ENCODE results near the gene NEK2.
A peak's percentile ranks its signal among the peaks of the same experiment; 100 is the strongest.
"Not testable (repeated sequence)": the region's sequence is repeated elsewhere in the genome, so short reads cannot be mapped to it uniquely, and the experiment has no call there.

NEK2 gene

GRCh38 chr1:211682186-211682585, 6.8 kb upstream of the NEK2 start:
- H3K27ac Mint-ChIP-seq; H3K9me3 Mint-ChIP-seq; H3K36me3 Mint-ChIP-seq (ENCODE audit: low read depth); H3K27me3 Mint-ChIP-seq; DNase-seq; H3K4me3 Mint-ChIP-seq: not testable (repeated sequence)
- peaks cover 13% of the 10 kb centered on the region for H3K4me1 Mint-ChIP-seq (ENCODE audit: low read depth)

- peaks cover 14% of the 10 kb centered on the region for H3K4me1 Mint-ChIP-seq (ENCODE audit: low read depth)
- peak; percentile 70 for DNase-seq
- peak overlapping the region; percentile 86 for H3K27ac Mint-ChIP-seq
- no peak overlapping the region for H3K4me3 Mint-ChIP-seq
- H3K27me3 Mint-ChIP-seq = no peaks in the 10 kb centered on the region
- no peaks in the 10 kb centered on the region for H3K9me3 Mint-ChIP-seq
- H3K36me3 Mint-ChIP-seq (ENCODE audit: low read depth) = no peaks in the 10 kb centered on the region
Observed at GRCh38 chr1:211680752-211681327, 5.4 kb upstream of the NEK2 start.

GRCh38 chr1:211677659-211678058, 2.2 kb upstream of the NEK2 start:
- peaks cover 24% of the 10 kb centered on the region for H3K4me1 Mint-ChIP-seq (ENCODE audit: low read depth)
- no peaks in the 10 kb centered on the region for H3K27me3 Mint-ChIP-seq
- H3K4me3 Mint-ChIP-seq = no peak overlapping the region

GRCh38 chr1:211676761-211677160, 1.3 kb upstream of the NEK2 start:
- H3K27me3 Mint-ChIP-seq = no peaks in the 10 kb centered on the region
- no peak overlapping the region for H3K27ac Mint-ChIP-seq
- H3K36me3 Mint-ChIP-seq (ENCODE audit: low read depth) = peaks cover 8% of the 10 kb centered on the region
- H3K4me1 Mint-ChIP-seq (ENCODE audit: low read depth) = peaks cover 24% of the 10 kb centered on the region
- H3K4me3 Mint-ChIP-seq = peak overlapping the region; percentile 24
- H3K9me3 Mint-ChIP-seq = no peaks in the 10 kb centered on the region
- DNase-seq = no peak

More at GRCh38 chr1:211677659-211678058, 2.2 kb upstream of the NEK2 start:
- no peak for DNase-seq
- Mint-ChIP-seq H3K36me3 (ENCODE audit: low read depth) (peaks cover 8% of the 10 kb centered on the region), H3K9me3 (no peaks in the 10 kb centered on the region), H3K27ac (no peak overlapping the region)

DNA sequence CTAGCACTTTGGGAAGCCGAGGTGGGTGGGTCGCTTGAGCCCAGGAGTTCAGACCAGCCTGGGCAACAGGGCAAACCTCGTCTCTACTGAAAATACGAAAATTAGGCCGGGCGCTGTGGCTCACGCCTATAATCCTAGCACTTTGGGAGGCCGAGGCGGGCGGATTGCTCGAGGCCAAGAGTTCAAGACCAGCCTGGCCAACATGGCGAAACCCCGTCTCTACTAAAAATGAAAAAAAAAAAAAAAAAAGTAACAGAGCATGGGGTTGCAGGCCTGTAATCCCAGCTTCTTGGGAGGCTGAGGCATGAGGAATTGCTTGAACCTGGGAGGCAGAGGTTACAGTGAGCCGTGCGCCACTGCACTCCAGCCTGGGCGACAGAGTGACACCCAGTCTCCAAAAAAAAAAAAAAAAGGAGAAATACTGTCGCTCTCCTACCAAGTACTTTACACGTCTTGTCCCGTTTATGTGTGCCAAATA, 724 bp upstream of the NEK2 start:
- Mint-ChIP-seq H3K27ac (no peak overlapping the region), H3K27me3 (no peaks in the 10 kb centered on the region), H3K9me3 (no peaks in the 10 kb centered on the region), H3K4me3 (peak overlapping the region; percentile 95), H3K4me1 (ENCODE audit: low read depth) (peaks cover 19% of the 10 kb centered on the region), H3K36me3 (ENCODE audit: low read depth) (peaks cover 8% of the 10 kb centered on the region)
- no peak for DNase-seq

DNA sequence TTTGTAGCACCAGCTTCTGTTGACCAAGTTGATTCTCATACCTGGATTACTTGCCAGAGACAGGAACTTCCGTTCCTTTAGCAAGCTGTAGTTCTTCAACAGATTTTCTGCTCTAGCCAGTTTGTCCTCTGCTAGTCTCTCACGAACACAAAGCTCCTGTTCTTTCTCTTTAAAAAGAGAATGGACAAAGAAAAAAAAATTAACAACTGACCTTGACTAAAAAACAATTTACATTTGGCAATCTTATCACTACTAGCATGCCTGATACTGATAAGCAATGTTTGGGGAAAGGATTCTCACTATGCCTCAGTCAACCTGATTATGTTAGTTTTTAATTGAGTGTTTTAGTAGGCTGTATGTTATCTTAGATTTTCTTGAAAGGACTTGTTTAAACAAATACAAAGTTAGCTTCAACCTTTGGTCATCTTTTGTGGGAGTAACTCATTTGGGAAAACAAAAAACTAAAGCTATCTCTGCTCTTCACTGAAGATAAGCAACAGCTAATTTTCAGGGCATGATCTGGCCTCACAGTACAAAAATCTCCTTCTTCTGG, 8.3 kb downstream of the NEK2 start:
- H3K36me3 Mint-ChIP-seq (ENCODE audit: low read depth) = peaks cover 18% of the 10 kb centered on the region
- H3K4me3 Mint-ChIP-seq = no peak overlapping the region
- no peaks in the 10 kb centered on the region for H3K9me3 Mint-ChIP-seq
- no peak overlapping the region for H3K27ac Mint-ChIP-seq
- H3K27me3 Mint-ChIP-seq = no peaks in the 10 kb centered on the region
- H3K4me1 Mint-ChIP-seq (ENCODE audit: low read depth) = no peaks in the 10 kb centered on the region
- DNase-seq = no peak

DNA sequence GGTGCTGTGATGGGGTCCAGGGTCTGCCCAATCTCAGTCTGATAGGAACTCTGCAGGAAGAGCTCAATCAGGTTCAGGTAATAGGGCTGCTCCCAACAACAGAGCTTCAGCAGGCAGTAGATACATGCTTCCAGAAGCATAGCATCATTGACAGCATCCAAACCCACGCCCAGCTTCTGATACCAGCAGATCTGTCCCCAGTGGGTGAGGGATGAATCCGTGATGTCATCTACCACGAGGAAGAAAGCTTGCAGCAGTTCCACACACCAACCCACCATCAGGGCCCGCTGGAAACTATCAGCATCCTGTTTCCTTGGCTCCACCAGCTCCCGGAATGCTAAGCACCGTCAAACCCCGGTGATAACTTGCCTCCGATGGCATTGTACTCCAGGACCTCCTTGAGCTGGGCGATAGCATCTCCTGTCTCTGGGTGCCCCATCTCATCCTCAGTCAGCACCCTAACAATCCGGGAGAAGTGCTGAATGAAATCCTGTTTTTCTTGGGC, 14.7 kb downstream of the NEK2 start:
- H3K4me1 Mint-ChIP-seq (ENCODE audit: low read depth) = no peaks in the 10 kb centered on the region
- H3K27me3 Mint-ChIP-seq = no peaks in the 10 kb centered on the region
- no peaks in the 10 kb centered on the region for H3K9me3 Mint-ChIP-seq
- H3K27ac Mint-ChIP-seq = no peak overlapping the region
- DNase-seq = no peak
- no peak overlapping the region for H3K4me3 Mint-ChIP-seq
- peaks cover 2% of the 10 kb centered on the region for H3K36me3 Mint-ChIP-seq (ENCODE audit: low read depth)

GRCh38 chr1:211656728-211657127, 18.7 kb downstream of the NEK2 start:
- no peaks in the 10 kb centered on the region for H3K9me3 Mint-ChIP-seq
- no peak overlapping the region for H3K27ac Mint-ChIP-seq
- no peak for DNase-seq
- no peak overlapping the region for H3K4me3 Mint-ChIP-seq
- no peaks in the 10 kb centered on the region for H3K27me3 Mint-ChIP-seq
- H3K36me3 Mint-ChIP-seq (ENCODE audit: low read depth) = no peaks in the 10 kb centered on the region
- no peaks in the 10 kb centered on the region for H3K4me1 Mint-ChIP-seq (ENCODE audit: low read depth)

GRCh38 chr1:211654838-211655787, 20.3 kb downstream of the NEK2 start:
- Mint-ChIP-seq H3K27ac (no peak overlapping the region), H3K4me1 (ENCODE audit: low read depth) (no peaks in the 10 kb centered on the region), H3K27me3 (no peaks in the 10 kb centered on the region), H3K4me3 (no peak overlapping the region), H3K36me3 (ENCODE audit: low read depth) (no peaks in the 10 kb centered on the region), H3K9me3 (no peaks in the 10 kb centered on the region)
- DNase-seq = peak; percentile 88

GRCh38 chr1:211653959-211654496, 21.4 kb downstream of the NEK2 start:
- no peaks in the 10 kb centered on the region for H3K4me1 Mint-ChIP-seq (ENCODE audit: low read depth)
- no peak overlapping the region for H3K4me3 Mint-ChIP-seq
- DNase-seq = no peak
- no peak overlapping the region for H3K27ac Mint-ChIP-seq
- H3K36me3 Mint-ChIP-seq (ENCODE audit: low read depth) = no peaks in the 10 kb centered on the region
- H3K9me3 Mint-ChIP-seq = no peaks in the 10 kb centered on the region
- H3K27me3 Mint-ChIP-seq = no peaks in the 10 kb centered on the region

- Mint-ChIP-seq H3K27ac (no peak overlapping the region), H3K27me3 (no peaks in the 10 kb centered on the region), H3K36me3 (ENCODE audit: low read depth) (no peaks in the 10 kb centered on the region), H3K4me3 (no peak overlapping the region), H3K9me3 (no peaks in the 10 kb centered on the region), H3K4me1 (ENCODE audit: low read depth) (no peaks in the 10 kb centered on the region)
- DNase-seq = no peak
Observed at GRCh38 chr1:211653293-211653692, 22.1 kb downstream of the NEK2 start.

DNA sequence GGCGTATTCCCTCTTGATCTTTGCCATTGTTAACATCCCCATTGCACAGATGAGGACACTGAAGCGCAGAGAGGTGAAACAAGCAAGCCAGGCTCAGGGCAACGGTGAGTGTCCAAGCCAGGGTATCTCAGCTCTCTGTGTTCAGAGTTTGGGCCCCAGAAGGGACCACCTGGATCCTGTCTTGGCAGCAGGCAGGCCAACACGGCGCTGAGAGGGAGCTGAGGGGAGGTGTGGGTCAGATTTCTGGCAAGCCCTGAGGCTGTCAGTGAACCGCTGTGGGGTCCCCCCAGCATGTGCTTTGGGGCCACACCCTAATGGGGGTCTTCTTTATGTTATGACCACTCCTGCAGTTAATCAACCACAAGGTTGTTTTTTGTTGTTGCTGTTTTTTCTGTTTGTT, 23.1 kb downstream of the NEK2 start:
- H3K36me3 Mint-ChIP-seq (ENCODE audit: low read depth) = no peaks in the 10 kb centered on the region
- H3K4me1 Mint-ChIP-seq (ENCODE audit: low read depth) = no peaks in the 10 kb centered on the region
- no peaks in the 10 kb centered on the region for H3K9me3 Mint-ChIP-seq

DNA sequence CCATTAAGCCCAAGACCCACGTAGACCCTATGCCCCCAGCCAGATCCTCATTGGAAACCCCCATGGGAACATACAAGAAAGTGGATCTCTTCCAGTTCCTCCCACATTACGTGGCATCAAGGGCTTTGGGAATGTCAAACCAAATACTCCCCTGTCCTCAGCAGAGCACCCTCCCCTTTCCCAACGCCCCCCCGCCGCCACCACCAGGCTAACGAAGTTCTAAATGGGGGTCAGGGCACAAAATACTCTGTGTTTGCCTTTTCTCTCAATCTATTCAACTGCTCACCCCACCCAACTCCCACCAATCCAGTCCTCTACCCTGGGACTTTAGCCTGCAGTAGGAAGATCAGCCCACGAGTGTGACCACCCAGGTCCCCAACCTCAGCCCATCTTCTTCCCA, 24.5 kb downstream of the NEK2 start:
- no peak overlapping the region for H3K27ac Mint-ChIP-seq
- H3K4me3 Mint-ChIP-seq = no peak overlapping the region
- H3K36me3 Mint-ChIP-seq (ENCODE audit: low read depth) = no peaks in the 10 kb centered on the region
- no peak for DNase-seq
- no peaks in the 10 kb centered on the region for H3K9me3 Mint-ChIP-seq
- no peaks in the 10 kb centered on the region for H3K4me1 Mint-ChIP-seq (ENCODE audit: low read depth)
- H3K27me3 Mint-ChIP-seq = no peaks in the 10 kb centered on the region

More for the DNA sequence above, 23.1 kb downstream of the NEK2 start:
- no peak for DNase-seq
- no peaks in the 10 kb centered on the region for H3K27me3 Mint-ChIP-seq
- no peak overlapping the region for H3K27ac Mint-ChIP-seq
- no peak overlapping the region for H3K4me3 Mint-ChIP-seq

DNA sequence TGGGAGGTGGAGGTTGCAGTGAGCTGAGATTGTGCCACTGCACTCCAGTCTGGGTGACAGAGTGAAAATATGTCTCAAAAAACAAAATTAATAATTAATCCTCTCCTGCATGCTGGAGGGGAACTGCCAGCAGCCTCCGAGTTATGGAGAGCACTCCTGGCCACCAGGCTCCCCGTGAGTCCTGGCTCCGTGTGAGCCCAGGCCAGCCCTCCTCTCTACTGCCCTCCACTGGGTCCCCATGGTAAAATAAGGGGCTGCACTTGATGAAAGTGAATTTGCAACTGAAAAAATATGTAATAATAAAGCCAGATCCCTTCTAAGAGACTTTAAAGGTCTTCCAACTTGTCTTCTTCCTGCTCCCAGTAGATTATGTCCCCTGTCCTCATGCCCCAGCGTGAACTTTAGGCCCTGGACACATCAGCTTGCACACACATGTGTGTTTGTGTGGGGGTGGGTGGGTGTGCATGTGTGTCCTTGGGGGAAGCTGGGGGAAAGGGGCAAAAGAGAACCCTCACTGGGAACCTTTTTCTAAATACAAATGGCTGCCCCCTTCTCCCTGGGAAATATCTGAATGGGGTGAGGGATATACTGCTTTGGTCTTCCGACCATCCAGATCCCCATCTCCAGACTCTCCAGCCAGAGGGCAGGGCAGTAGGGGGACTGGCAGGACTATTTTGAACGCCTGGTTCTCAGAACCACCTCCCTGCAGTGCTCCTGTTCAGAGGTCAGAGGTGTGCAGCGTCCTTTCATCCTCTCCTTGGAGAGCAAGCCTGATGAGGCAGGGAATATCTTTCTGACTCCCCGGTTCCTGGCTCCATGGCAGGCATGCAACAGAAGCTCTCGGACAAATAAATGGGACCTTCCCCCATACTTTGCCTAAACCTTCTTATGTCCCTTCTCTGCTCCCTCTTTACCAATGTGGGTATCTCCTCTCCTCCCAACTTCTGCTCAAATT, 26.2 kb downstream of the NEK2 start:
- Mint-ChIP-seq H3K4me3 (no peak overlapping the region), H3K27ac (no peak overlapping the region), H3K4me1 (ENCODE audit: low read depth) (no peaks in the 10 kb centered on the region), H3K27me3 (no peaks in the 10 kb centered on the region), H3K36me3 (ENCODE audit: low read depth) (no peaks in the 10 kb centered on the region), H3K9me3 (no peaks in the 10 kb centered on the region)
- no peak for DNase-seq
